NCI-H2196 (cell line): ENCODE data around the gene NT5DC3.

Source experiments
- DNase-seq: peaks from one replicate; lab custom pipeline; 2025; ENCODE audit not compliant: unreplicated experiment; lab: John Stamatoyannopoulos, UW

NT5DC3 gene

GRCh38 chr12:103785243-103786031 lies 55.6 kb downstream of the NT5DC3 start:
- no peak for DNase-seq

- peak; percentile 42 for DNase-seq
Observed at GRCh38 chr12:103783744-103784664, 57.0 kb downstream of the NT5DC3 start.

GRCh38 chr12:103782399-103782798 lies 58.6 kb downstream of the NT5DC3 start:
- DNase-seq: no peak

- DNase-seq: no peak
Observed at GRCh38 chr12:103780992-103781391, 60.0 kb downstream of the NT5DC3 start.

GRCh38 chr12:103780093-103780440 lies 61.0 kb downstream of the NT5DC3 start:
- no peak for DNase-seq

- DNase-seq: no peak
Observed at GRCh38 chr12:103779410-103780092, 61.5 kb downstream of the NT5DC3 start.

- no peak for DNase-seq
Observed at GRCh38 chr12:103778781-103779180, 62.3 kb downstream of the NT5DC3 start.

GRCh38 chr12:103774977-103775560 lies 66.0 kb downstream of the NT5DC3 start:
- no peak for DNase-seq

- no peak for DNase-seq
Observed at GRCh38 chr12:103773109-103773910, 67.7 kb downstream of the NT5DC3 start.

- no peak for DNase-seq
Observed at GRCh38 chr12:103772367-103773108, 68.5 kb downstream of the NT5DC3 start.

- no peak for DNase-seq
Observed at GRCh38 chr12:103771466-103771865, 69.6 kb downstream of the NT5DC3 start.

GRCh38 chr12:103769240-103769945 lies 71.6 kb downstream of the NT5DC3 start:
- DNase-seq: no peak

- DNase-seq: no peak
Observed at GRCh38 chr12:103768467-103769123, 72.4 kb downstream of the NT5DC3 start.

- DNase-seq: no peak
Observed at GRCh38 chr12:103766028-103766427, 75.0 kb downstream of the NT5DC3 start.

- DNase-seq: no peak
Observed at GRCh38 chr12:103765322-103765721, 75.7 kb downstream of the NT5DC3 start.

GRCh38 chr12:103762473-103762872 lies 78.6 kb downstream of the NT5DC3 start:
- no peak for DNase-seq

- peak; percentile 4 for DNase-seq
Observed at GRCh38 chr12:103758310-103759089, 82.5 kb downstream of the NT5DC3 start.

- no peak for DNase-seq
Observed at GRCh38 chr12:103757248-103757647, 83.8 kb downstream of the NT5DC3 start.
